ENCODE data around the gene AMD1. TPM values are rescaled to one million over a fixed set of nuclear protein-coding genes. Genes with fewer than 3 reads are reported as not detected.

Gene AMD1
- total and polyA plus RNA-seq, 10 of the 15 experiments (the other 5 are each of a cell fraction or from before 2014, with no cell fraction given) = 58.2 to 116 (median 79.3) TPM

GRCh38 chr6:110944681-110945151 lies 70.1 kb downstream of the AMD1 start (continued):
- TF ChIP-seq IRF3 (IDR thresholded peaks at IDR 0.05) (no peak), RELB (IDR thresholded peaks at IDR 0.05; ENCODE audit: low read depth) (peak; percentile 89; the same call in 1 of the 2 replicates), NFYA (IDR thresholded peaks at IDR 0.05; ENCODE audit: borderline replicate concordance, low read depth, low read length) (no peak), SP1 (IDR thresholded peaks at IDR 0.05; ENCODE audit: low read depth, low read length) (peak; percentile 83), SKIL (IDR thresholded peaks at IDR 0.05; ENCODE audit: low read depth, poor library complexity, severe bottlenecking) (peak; percentile 98), FOS (IDR thresholded peaks at IDR 0.05; ENCODE audit: borderline replicate concordance, extremely low read depth, insufficient read length) (no peak), SPI1 (IDR thresholded peaks at IDR 0.05; ENCODE audit: borderline replicate concordance, insufficient read depth, low read depth, low read length) (no peak), RELA (IDR thresholded peaks at IDR 0.05; ENCODE audit: borderline replicate concordance, partially characterized antibody) (no peak), USF1 (IDR thresholded peaks at IDR 0.05; ENCODE audit: borderline replicate concordance, extremely low read length, insufficient read depth, low read depth, low read length) (no peak), ETV6 (conservative IDR thresholded peaks at IDR 0.05 in 1 of 2, IDR thresholded peaks at IDR 0.05 in 1 of 2; ENCODE audit: borderline replicate concordance in 1 of 2, low read depth in 1 of 2) (peak in 1 of 2 experiments; percentile 79; a peak in 1 of 4 replicates), ATF3 (IDR thresholded peaks at IDR 0.05; ENCODE audit: borderline replicate concordance, extremely low read depth, low read depth, low read length) (no peak), RB1 (IDR thresholded peaks at IDR 0.05; ENCODE audit: borderline replicate concordance) (no peak), E4F1 (IDR thresholded peaks at IDR 0.05; ENCODE audit: borderline replicate concordance, partially characterized antibody) (no peak), ZSCAN29 (IDR thresholded peaks at IDR 0.05) (no peak), NKRF (conservative IDR thresholded peaks at IDR 0.05) (no peak)

Data from GM12878 (cell line).